ENCODE results near the gene DPPA3. TPM values are rescaled to one million over a fixed set of nuclear protein-coding genes. Genes with fewer than 3 reads are reported as not detected.
"Not testable (repeated sequence)": the region's sequence is repeated elsewhere in the genome, so short reads cannot be mapped to it uniquely, and the experiment has no call there.

DPPA3 gene
- total and polyA plus RNA-seq, 2 donors (not counting 1 experiment from before 2014, with no cell fraction given): not detected

- no peak overlapping the region for H3K9ac ChIP-seq (ENCODE audit: insufficient read depth, low read length)
- no peaks in the 10 kb centered on the region for H3K9me3 ChIP-seq (ENCODE audit: control insufficient read depth, insufficient read depth, low read depth, low read length)
- H3K36me3 ChIP-seq (ENCODE audit: control insufficient read depth, insufficient read depth, low read length): no peaks in the 10 kb centered on the region
- no peaks in the 10 kb centered on the region for H4K20me1 ChIP-seq (ENCODE audit: control insufficient read depth, extremely low read depth, insufficient read depth, low read length)
- no peaks in the 10 kb centered on the region for H3K79me2 ChIP-seq (ENCODE audit: control insufficient read depth, insufficient read depth, low read length)
- no peak overlapping the region for H3K27ac ChIP-seq (ENCODE audit: insufficient read depth, low read length)
- no peaks in the 10 kb centered on the region for H3K27me3 ChIP-seq (ENCODE audit: control insufficient read depth, insufficient read depth, low read length)
- no peak for DNase-seq (ENCODE audit: low read depth in 2 of 2)
- H2AFZ ChIP-seq (ENCODE audit: low read length): no peak overlapping the region
- no peaks in the 10 kb centered on the region for H3K4me1 ChIP-seq (ENCODE audit: control insufficient read depth, extremely low read depth, insufficient read depth, low read length)
- TF ChIP-seq CTCF (conservative IDR thresholded peaks at IDR 0.05 in 1 of 2, IDR thresholded peaks at IDR 0.05 in 1 of 2; ENCODE audit: low read depth in 1 of 2, low read length in 2 of 2) (no peak), EZH2 (IDR thresholded peaks at IDR 0.05; ENCODE audit: low read length, missing control alignments) (no peak)
- H3K4me3 ChIP-seq (replicated peaks in 1 of 4; ENCODE audit: control extremely low read depth in 1 of 4, insufficient read depth in 1 of 4, low read depth in 3 of 4, low read length in 4 of 4): no peak overlapping the region
- H3K4me2 ChIP-seq (ENCODE audit: extremely low read depth, insufficient read depth, low read length): no peak overlapping the region
Observed at GRCh38 chr12:7751394-7751793, 40.2 kb downstream of the DPPA3 start.

- H3K27ac ChIP-seq (ENCODE audit: insufficient read depth, low read length); H3K79me2 ChIP-seq (ENCODE audit: control insufficient read depth, insufficient read depth, low read length); H3K4me2 ChIP-seq (ENCODE audit: extremely low read depth, insufficient read depth, low read length); H2AFZ ChIP-seq (ENCODE audit: low read length); H3K9me3 ChIP-seq (ENCODE audit: control insufficient read depth, insufficient read depth, low read depth, low read length); H3K36me3 ChIP-seq (ENCODE audit: control insufficient read depth, insufficient read depth, low read length); H3K27me3 ChIP-seq (ENCODE audit: control insufficient read depth, insufficient read depth, low read length); H3K4me1 ChIP-seq (ENCODE audit: control insufficient read depth, extremely low read depth, insufficient read depth, low read length); H3K9ac ChIP-seq (ENCODE audit: insufficient read depth, low read length); H3K4me3 ChIP-seq (replicated peaks in 1 of 4; ENCODE audit: control extremely low read depth in 1 of 4, insufficient read depth in 1 of 4, low read depth in 3 of 4, low read length in 4 of 4); DNase-seq (ENCODE audit: low read depth in 2 of 2); H4K20me1 ChIP-seq (ENCODE audit: control insufficient read depth, extremely low read depth, insufficient read depth, low read length): not testable (repeated sequence)
Observed at GRCh38 chr12:7751941-7752922, 41.0 kb downstream of the DPPA3 start.

- not testable (repeated sequence) for DNase-seq (ENCODE audit: low read depth in 2 of 2); H3K4me3 ChIP-seq (replicated peaks in 1 of 4; ENCODE audit: control extremely low read depth in 1 of 4, insufficient read depth in 1 of 4, low read depth in 3 of 4, low read length in 4 of 4); H4K20me1 ChIP-seq (ENCODE audit: control insufficient read depth, extremely low read depth, insufficient read depth, low read length); H3K4me1 ChIP-seq (ENCODE audit: control insufficient read depth, extremely low read depth, insufficient read depth, low read length); H3K9me3 ChIP-seq (ENCODE audit: control insufficient read depth, insufficient read depth, low read depth, low read length); H2AFZ ChIP-seq (ENCODE audit: low read length); H3K36me3 ChIP-seq (ENCODE audit: control insufficient read depth, insufficient read depth, low read length); H3K4me2 ChIP-seq (ENCODE audit: extremely low read depth, insufficient read depth, low read length); H3K9ac ChIP-seq (ENCODE audit: insufficient read depth, low read length); H3K79me2 ChIP-seq (ENCODE audit: control insufficient read depth, insufficient read depth, low read length); H3K27me3 ChIP-seq (ENCODE audit: control insufficient read depth, insufficient read depth, low read length); H3K27ac ChIP-seq (ENCODE audit: insufficient read depth, low read length)
Observed at GRCh38 chr12:7755668-7756067, 44.4 kb downstream of the DPPA3 start.

- Histone ChIP-seq H3K79me2 (ENCODE audit: control insufficient read depth, insufficient read depth, low read length) (no peaks in the 10 kb centered on the region), H3K9ac (ENCODE audit: insufficient read depth, low read length) (no peak overlapping the region), H3K4me1 (ENCODE audit: control insufficient read depth, extremely low read depth, insufficient read depth, low read length) (no peaks in the 10 kb centered on the region), H4K20me1 (ENCODE audit: control insufficient read depth, extremely low read depth, insufficient read depth, low read length) (no peaks in the 10 kb centered on the region), H3K36me3 (ENCODE audit: control insufficient read depth, insufficient read depth, low read length) (no peaks in the 10 kb centered on the region), H2AFZ (ENCODE audit: low read length) (no peak overlapping the region), H3K27me3 (ENCODE audit: control insufficient read depth, insufficient read depth, low read length) (no peaks in the 10 kb centered on the region), H3K27ac (ENCODE audit: insufficient read depth, low read length) (no peak overlapping the region), H3K9me3 (ENCODE audit: control insufficient read depth, insufficient read depth, low read depth, low read length) (no peaks in the 10 kb centered on the region), H3K4me3 (replicated peaks in 1 of 4; ENCODE audit: control extremely low read depth in 1 of 4, insufficient read depth in 1 of 4, low read depth in 3 of 4, low read length in 4 of 4) (no peak overlapping the region), H3K4me2 (ENCODE audit: extremely low read depth, insufficient read depth, low read length) (no peak overlapping the region)
- no peak for DNase-seq (ENCODE audit: low read depth in 2 of 2)
- TF ChIP-seq CTCF (conservative IDR thresholded peaks at IDR 0.05 in 1 of 2, IDR thresholded peaks at IDR 0.05 in 1 of 2; ENCODE audit: low read depth in 1 of 2, low read length in 2 of 2) (no peak), EZH2 (IDR thresholded peaks at IDR 0.05; ENCODE audit: low read length, missing control alignments) (no peak)
Observed at GRCh38 chr12:7756993-7757392, 45.8 kb downstream of the DPPA3 start.
